ENCODE measurements around the gene ZMYM4. TPM values are rescaled to one million over a fixed set of nuclear protein-coding genes. Genes with fewer than 3 reads are reported as not detected.

The ZMYM4 gene
- polyA plus RNA-seq, 3 donors, result 12.3 to 31.8 (median 26.0) TPM

DNA sequence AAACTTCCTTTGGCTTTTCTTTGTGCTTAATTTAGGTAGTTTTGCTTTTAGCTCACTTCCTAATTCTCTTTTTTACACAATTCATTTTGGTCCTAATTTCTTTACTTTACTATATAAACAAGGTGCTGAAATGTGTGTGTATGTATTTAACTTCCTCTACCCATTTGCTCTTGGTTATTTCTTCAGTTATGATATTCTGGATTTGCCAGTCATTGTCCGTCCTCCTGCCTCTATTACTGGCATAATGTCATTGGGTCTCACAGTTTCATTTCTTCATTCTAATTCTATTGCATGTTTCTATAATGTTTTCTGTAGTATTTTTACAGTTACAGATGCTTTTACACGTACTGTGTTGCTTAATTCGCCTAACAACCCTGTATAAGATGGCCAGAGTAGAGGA lies 96.2 kb downstream of the ZMYM4 start:
- Histone ChIP-seq H3K4me1 (ENCODE audit: control insufficient read depth in 1 of 2, insufficient read depth in 2 of 2, low read length in 2 of 2) (peaks cover 33 to 43% of the 10 kb centered on the region in 2 donors), H3K4me3 (replicated peaks in 1 of 3; ENCODE audit: low read depth in 2 of 3, low read length in 3 of 3) (peak overlapping the region in 2 of 3 experiments; percentile 19 to 47), H3K9me3 (replicated peaks in 1 of 2; ENCODE audit: control insufficient read depth in 1 of 2, insufficient read depth in 1 of 2, low read length in 2 of 2) (no peaks in the 10 kb centered on the region), H3K27ac (ENCODE audit: low read depth in 1 of 2, low read length in 2 of 2) (peak overlapping the region in 1 of 2 donors; percentile 78), H2AFZ (ENCODE audit: insufficient read depth, low read depth, low read length, poor library complexity, severe bottlenecking) (peak overlapping the region; percentile 13), H3K9ac (ENCODE audit: insufficient read depth, low read length, poor library complexity, severe bottlenecking) (no peak overlapping the region), H3K27me3 (ENCODE audit: control insufficient read depth in 2 of 2, insufficient read depth in 2 of 2, low read length in 2 of 2) (no peaks in the 10 kb centered on the region), H3K36me3 (replicated peaks in 1 of 2; ENCODE audit: control insufficient read depth in 1 of 2, insufficient read depth in 2 of 2, low read length in 2 of 2) (no peaks in the 10 kb centered on the region), H3K79me2 (ENCODE audit: insufficient read depth, low read length) (peaks cover 23% of the 10 kb centered on the region), H4K20me1 (ENCODE audit: insufficient read depth, low read length) (no peaks in the 10 kb centered on the region), H3K4me2 (replicated peaks; ENCODE audit: extremely low read depth, low read length, poor library complexity, severe bottlenecking) (peak overlapping the region; percentile 54)
- Mint-ChIP-seq H3K27ac (peak overlapping the region; percentile 75 to 95 (median 92)), H3K36me3 (peaks cover 17 to 41% of the 10 kb centered on the region in 2 donors), H3K4me1 (peaks cover 39% of the 10 kb centered on the region), H3K27me3 (ENCODE audit: low read depth in 3 of 3) (peaks cover 0 to 1% (median 0%) of the 10 kb centered on the region in 3 donors), H3K9me3 (no peaks in the 10 kb centered on the region), H3K4me3 (no peak overlapping the region)
- peak; percentile 64 to 89 (median 75) for DNase-seq
- TF ChIP-seq, protein P1, sequence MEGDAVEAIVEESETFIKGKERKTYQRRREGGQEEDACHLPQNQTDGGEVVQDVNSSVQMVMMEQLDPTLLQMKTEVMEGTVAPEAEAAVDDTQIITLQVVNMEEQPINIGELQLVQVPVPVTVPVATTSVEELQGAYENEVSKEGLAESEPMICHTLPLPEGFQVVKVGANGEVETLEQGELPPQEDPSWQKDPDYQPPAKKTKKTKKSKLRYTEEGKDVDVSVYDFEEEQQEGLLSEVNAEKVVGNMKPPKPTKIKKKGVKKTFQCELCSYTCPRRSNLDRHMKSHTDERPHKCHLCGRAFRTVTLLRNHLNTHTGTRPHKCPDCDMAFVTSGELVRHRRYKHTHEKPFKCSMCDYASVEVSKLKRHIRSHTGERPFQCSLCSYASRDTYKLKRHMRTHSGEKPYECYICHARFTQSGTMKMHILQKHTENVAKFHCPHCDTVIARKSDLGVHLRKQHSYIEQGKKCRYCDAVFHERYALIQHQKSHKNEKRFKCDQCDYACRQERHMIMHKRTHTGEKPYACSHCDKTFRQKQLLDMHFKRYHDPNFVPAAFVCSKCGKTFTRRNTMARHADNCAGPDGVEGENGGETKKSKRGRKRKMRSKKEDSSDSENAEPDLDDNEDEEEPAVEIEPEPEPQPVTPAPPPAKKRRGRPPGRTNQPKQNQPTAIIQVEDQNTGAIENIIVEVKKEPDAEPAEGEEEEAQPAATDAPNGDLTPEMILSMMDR (IDR thresholded peaks at IDR 0.05), result no peak
- intact Hi-C loops (cut with micrococcal nuclease), result no loop called here
- no CpG with 5 or more reads among the region's 3 CpGs for WGBS (ENCODE audit: insufficient coverage)

DNA sequence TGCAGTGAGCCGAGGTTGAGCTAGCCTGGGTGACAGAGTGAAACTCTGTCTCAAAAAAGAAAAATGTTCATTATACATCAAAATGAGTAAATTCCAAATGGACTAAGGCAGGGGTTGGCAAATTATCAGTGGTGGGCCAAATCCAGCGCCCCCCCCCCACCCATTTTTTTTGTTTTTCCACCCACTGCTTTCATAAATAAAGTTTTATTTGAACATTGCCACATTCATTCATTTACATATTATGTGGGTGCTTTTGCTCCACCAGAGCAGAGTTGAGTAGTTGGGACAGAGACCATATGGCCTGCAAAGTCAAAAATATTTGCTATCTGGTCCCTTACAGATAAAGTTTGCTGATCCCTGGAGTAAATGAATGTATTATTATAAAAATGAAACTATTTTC lies 99.4 kb downstream of the ZMYM4 start:
- TF ChIP-seq, protein P1 (IDR thresholded peaks at IDR 0.05), result no peak
- peak overlapping the region in 2 of 7 donors; percentile 3 to 61 for H3K27ac Mint-ChIP-seq
- no peak overlapping the region for H3K4me3 Mint-ChIP-seq

More for the DNA sequence above, 99.4 kb downstream of the ZMYM4 start:
- H3K27ac ChIP-seq (ENCODE audit: low read depth in 1 of 2, low read length in 2 of 2), result no peak overlapping the region
- WGBS (ENCODE audit: insufficient coverage), result no CpG with 5 or more reads among the region's 2 CpGs
- no peaks in the 10 kb centered on the region for H4K20me1 ChIP-seq (ENCODE audit: insufficient read depth, low read length)
- peaks cover 23 to 38% of the 10 kb centered on the region in 2 donors for H3K4me1 ChIP-seq (ENCODE audit: control insufficient read depth in 1 of 2, insufficient read depth in 2 of 2, low read length in 2 of 2)
- no peaks in the 10 kb centered on the region for H3K27me3 ChIP-seq (ENCODE audit: control insufficient read depth in 2 of 2, insufficient read depth in 2 of 2, low read length in 2 of 2)
- peaks cover 15% of the 10 kb centered on the region for H3K79me2 ChIP-seq (ENCODE audit: insufficient read depth, low read length)
- H3K9ac ChIP-seq (ENCODE audit: insufficient read depth, low read length, poor library complexity, severe bottlenecking), result no peak overlapping the region
- H3K4me2 ChIP-seq (replicated peaks; ENCODE audit: extremely low read depth, low read length, poor library complexity, severe bottlenecking), result no peak overlapping the region
- no peaks in the 10 kb centered on the region for H3K9me3 ChIP-seq (replicated peaks in 1 of 2; ENCODE audit: control insufficient read depth in 1 of 2, insufficient read depth in 1 of 2, low read length in 2 of 2)
- Mint-ChIP-seq H3K36me3 (peaks cover 9 to 39% of the 10 kb centered on the region in 2 donors), H3K4me1 (peaks cover 38% of the 10 kb centered on the region), H3K27me3 (ENCODE audit: low read depth in 3 of 3) (peaks cover 0 to 1% (median 0%) of the 10 kb centered on the region in 3 donors), H3K9me3 (no peaks in the 10 kb centered on the region)
- no peaks in the 10 kb centered on the region for H3K36me3 ChIP-seq (replicated peaks in 1 of 2; ENCODE audit: control insufficient read depth in 1 of 2, insufficient read depth in 2 of 2, low read length in 2 of 2)
- DNase-seq, result no peak
- H3K4me3 ChIP-seq (replicated peaks in 1 of 3; ENCODE audit: low read depth in 2 of 3, low read length in 3 of 3), result no peak overlapping the region
- no peak overlapping the region for H2AFZ ChIP-seq (ENCODE audit: insufficient read depth, low read depth, low read length, poor library complexity, severe bottlenecking)
- intact Hi-C loops (cut with micrococcal nuclease), result no loop called here

Data from CD14-positive monocyte (primary cell).